SK-N-SH (cell line): ENCODE measurements around the gene CDCP1. TPM values are rescaled to one million over a fixed set of nuclear protein-coding genes. Genes with fewer than 3 reads are reported as not detected.

Source experiments
- CTCF ChIA-PET: fragments of 300-600, 350-600 bp; formaldehyde crosslinking; extraction: SDS; loops from one replicate; lab custom pipeline; 2021; lab: Yijun Ruan, JAX
- POLR2A ChIA-PET: fragments of 350-600 bp; sonication (Branson Sonifier 250); formaldehyde crosslinking; extraction: SDS; loops from one replicate; lab custom pipeline; 2020; ENCODE audit warnings: antibody characterized with exemption, inconsistent platforms; lab: Yijun Ruan, JAX
- DNase-seq: peaks from one replicate; pipeline ENCODE4 v3.0.0; 2012
- H2AFZ ChIP-seq: fragments of 200-600 bp; sonication (generic); 2 replicates; pipeline ENCODE4 v1.8.1; 2016; ENCODE audit warnings: antibody characterized with exemption, mild to moderate bottlenecking, low read depth
- H3F3A ChIP-seq: fragments of 200-600 bp; sonication (generic); replicated peaks from 2 replicates; pipeline ENCODE3; 2016; ENCODE audit warnings: antibody characterized with exemption, mild to moderate bottlenecking; ENCODE audit not compliant: insufficient read depth
- H3K27ac ChIP-seq, 2 experiments: fragments of 200-500 bp in 1 of 2; fragments of 200-600 bp in 1 of 2; sonication (Bioruptor generic) in 1 of 2; sonication (generic), shearing (Covaris generic) in 1 of 2; 2 replicates each; pipeline versions ENCODE4 v1.5.1 to v1.6.1; 2014 to 2016; ENCODE audit warnings: low read depth in 2 of 2, inconsistent platforms in 1 of 2, low read length in 1 of 2, mild to moderate bottlenecking in 1 of 2, mixed read lengths in 1 of 2
- H3K27me3 ChIP-seq: fragments of 200-600 bp; sonication (generic), shearing (Covaris generic); 2 replicates; pipeline ENCODE4 v1.6.1; 2016; ENCODE audit warnings: mixed run types; ENCODE audit not compliant: insufficient read depth
- H3K36me3 ChIP-seq, 2 experiments: fragments of 200-500 bp in 1 of 2; fragments of 200-600 bp in 1 of 2; sonication (Bioruptor generic) in 1 of 2; sonication (generic) in 1 of 2; replicated peaks in 1 of 2; 2 replicates each; pipeline versions ENCODE3 to v1.5.1; 2014 to 2016; ENCODE audit warnings: low read length in 1 of 2, mild to moderate bottlenecking in 1 of 2; ENCODE audit not compliant: insufficient read depth in 2 of 2, control insufficient read depth in 1 of 2
- H3K4me1 ChIP-seq, 2 experiments: fragments of 200-500 bp in 1 of 2; fragments of 200-600 bp in 1 of 2; sonication (Bioruptor generic) in 1 of 2; sonication (generic), shearing (Covaris generic) in 1 of 2; 2 replicates each; pipeline versions ENCODE4 v1.5.1 to v1.6.1; 2014 to 2016; ENCODE audit warnings: low read depth in 1 of 2, low read length in 1 of 2, mixed run types in 1 of 2; ENCODE audit not compliant: insufficient read depth in 2 of 2, control insufficient read depth in 1 of 2
- H3K4me2 ChIP-seq: fragments of 200-600 bp; sonication (generic), shearing (Covaris generic); 2 replicates; pipeline ENCODE4 v1.6.1; 2017; ENCODE audit warnings: mixed run types
- H3K4me3 ChIP-seq, 2 experiments: fragments of 200-500 bp in 1 of 2; fragments of 200-600 bp in 1 of 2; sonication (Bioruptor generic) in 1 of 2; sonication (generic), shearing (Covaris generic) in 1 of 2; 2 replicates each; pipeline versions ENCODE4 v1.5.1 to v1.8.1; 2014 to 2016; ENCODE audit warnings: low read depth in 2 of 2, inconsistent platforms in 1 of 2, low read length in 1 of 2, mild to moderate bottlenecking in 1 of 2, mixed read lengths in 1 of 2, moderate library complexity in 1 of 2
- H3K79me2 ChIP-seq: fragments of 200-600 bp; sonication (generic); 2 replicates; pipeline ENCODE4 v1.8.1; 2017; ENCODE audit warnings: mild to moderate bottlenecking; ENCODE audit not compliant: insufficient read depth
- H3K9ac ChIP-seq: fragments of 200-600 bp; sonication (generic); 2 replicates; pipeline ENCODE4 v1.6.1; 2017; ENCODE audit warnings: mixed run types
- H3K9me2 ChIP-seq: fragments of 200-600 bp; sonication (generic); 2 replicates; pipeline ENCODE4 v1.6.1; 2017; ENCODE audit warnings: mixed run types
- H3K9me3 ChIP-seq: fragments of 200-600 bp; sonication (generic); 2 replicates; pipeline ENCODE4 v1.6.1; 2017; ENCODE audit warnings: mixed run types, mild to moderate bottlenecking, moderate library complexity
- H4K20me1 ChIP-seq: fragments of 200-600 bp; sonication (generic); 2 replicates; pipeline ENCODE4 v1.6.1; 2017; ENCODE audit warnings: mild to moderate bottlenecking, mixed run types; ENCODE audit not compliant: insufficient read depth
- CHD2 ChIP-seq: fragments of 150-350 bp; IDR thresholded peaks from 2 replicates; pipeline ENCODE4 v1.6.1; 2018; ENCODE audit warnings: low read length; ENCODE audit not compliant: partially characterized antibody
- ELF1 ChIP-seq: IDR thresholded peaks from 2 replicates; pipeline ENCODE4 v1.4.0; 2012
- FOSL2 ChIP-seq: IDR thresholded peaks from 2 replicates; pipeline ENCODE4 v1.4.0; 2012; ENCODE audit warnings: low read depth, mild to moderate bottlenecking, moderate library complexity, borderline replicate concordance
- GATA2 ChIP-seq: sonication (generic); formaldehyde crosslinking; IDR thresholded peaks from 2 replicates; pipeline ENCODE4 v1.5.0; 2020; ENCODE audit warnings: mild to moderate bottlenecking, missing genetic modification reagents
- MEF2A ChIP-seq: IDR thresholded peaks from 2 replicates; pipeline ENCODE4 v1.4.0; 2012; ENCODE audit warnings: low read depth, borderline replicate concordance
- MXI1 ChIP-seq: IDR thresholded peaks from 2 replicates; pipeline ENCODE4 v1.6.1; 2012; ENCODE audit warnings: mild to moderate bottlenecking, low read depth, low read length, improper control_type of control experiment
- NFIC ChIP-seq: IDR thresholded peaks from 2 replicates; pipeline ENCODE4 v1.4.0; 2012; ENCODE audit warnings: borderline replicate concordance
- RAD21 ChIP-seq: IDR thresholded peaks from 2 replicates; pipeline ENCODE4 v1.6.1; 2012; ENCODE audit warnings: mild to moderate bottlenecking, low read length
- RFX5 ChIP-seq: IDR thresholded peaks from 2 replicates; pipeline ENCODE4 v1.6.1; 2012; ENCODE audit warnings: mild to moderate bottlenecking, improper control_type of control experiment, low read length
- RXRA ChIP-seq: IDR thresholded peaks from 2 replicates; pipeline ENCODE4 v1.4.0; 2012; ENCODE audit warnings: low read depth, mild to moderate bottlenecking, borderline replicate concordance
- TAF1 ChIP-seq: IDR thresholded peaks from 2 replicates; pipeline ENCODE4 v1.6.1; 2012; ENCODE audit warnings: low read depth, mild to moderate bottlenecking, low read length, moderate library complexity, borderline replicate concordance
- TCF12 ChIP-seq: IDR thresholded peaks from 2 replicates; pipeline ENCODE4 v1.4.0; 2012
- TEAD4 ChIP-seq: IDR thresholded peaks from 2 replicates; pipeline ENCODE4 v1.4.0; 2012; ENCODE audit warnings: mild to moderate bottlenecking, borderline replicate concordance; ENCODE audit not compliant: insufficient read depth
- WGBS: methylation state at CpG from one replicate; pipeline ENCODE4 v1.1.6; 2017; ENCODE audit warnings: low lambda C conversion rate; 5-methylcytosine and 5-hydroxymethylcytosine counted together
- polyA plus RNA-seq, 3 experiments: library from polyadenylated mRNA; depleted of rRNA; stranded (reverse); fragments of >200 nt; gene quantifications; 2 replicates each; pipeline ENCODE4 v1.2.3, GENCODE V29; 2012
- TF ChIP-seq, protein P1 (sequence below): fragments of 200-600 bp; sonication (generic); IDR thresholded peaks from 2 replicates; pipeline ENCODE4 v1.6.1; 2017; ENCODE audit warnings: antibody characterized with exemption, mild to moderate bottlenecking, moderate library complexity
- TF ChIP-seq, protein P2 (sequence below): fragments of 150-350 bp; IDR thresholded peaks from 2 replicates; pipeline ENCODE4 v1.6.1; 2016; ENCODE audit warnings: mild to moderate bottlenecking, low read depth, low read length
- TF ChIP-seq, protein P3 (sequence below): IDR thresholded peaks from 2 replicates; pipeline ENCODE4 v1.6.1; 2012; ENCODE audit warnings: mild to moderate bottlenecking, low read depth, low read length, moderate library complexity
- TF ChIP-seq, protein P4 (sequence below): IDR thresholded peaks from 2 replicates; pipeline ENCODE4 v1.4.0; 2012; ENCODE audit warnings: low read depth, borderline replicate concordance
- TF ChIP-seq, protein P5 (sequence below): fragments of 150-350 bp; IDR thresholded peaks from 2 replicates; pipeline ENCODE4 v1.6.1; 2017; ENCODE audit warnings: antibody characterized with exemption, low read length, low read depth, borderline replicate concordance

The CDCP1 gene
- polyA plus RNA-seq, 1 of the 3 experiments (the other 2 are of a cell fraction), result 3.6 TPM

DNA sequence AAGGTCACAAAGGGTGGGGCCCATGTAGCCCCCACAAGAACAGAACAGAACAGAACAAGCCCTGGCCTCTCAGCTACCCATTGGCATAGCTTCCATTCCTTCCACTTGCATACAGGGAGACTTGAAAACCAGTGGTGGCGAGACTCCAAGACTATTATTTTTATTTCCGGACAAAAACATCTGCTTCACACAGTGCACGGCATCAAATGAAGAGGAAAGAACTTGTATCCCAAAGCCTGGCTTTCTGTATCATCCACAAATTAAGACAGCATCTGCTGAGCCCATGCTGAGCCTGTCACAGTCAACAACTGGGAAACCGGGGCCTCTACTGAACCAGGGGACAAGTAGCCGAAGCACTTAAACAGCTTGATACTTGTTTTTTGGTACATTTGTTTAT is 64.0 kb downstream of the CDCP1 start:
- H3K4me1 ChIP-seq, result peaks cover 3 to 21% of the 10 kb centered on the region in 2 experiments; a peak in 2 of 4 replicates
- no peaks in the 10 kb centered on the region for H3K9me2 ChIP-seq
- H3K4me3 ChIP-seq, result no peak overlapping the region
- TF ChIP-seq GATA2 (no peak), RXRA (no peak), FOSL2 (no peak), NFIC (no peak), MEF2A (no peak), RAD21 (no peak), RFX5 (no peak), MXI1 (no peak), TEAD4 (no peak), ELF1 (no peak), TCF12 (no peak), CHD2 (no peak), TAF1 (no peak)
- TF ChIP-seq, protein P1, sequence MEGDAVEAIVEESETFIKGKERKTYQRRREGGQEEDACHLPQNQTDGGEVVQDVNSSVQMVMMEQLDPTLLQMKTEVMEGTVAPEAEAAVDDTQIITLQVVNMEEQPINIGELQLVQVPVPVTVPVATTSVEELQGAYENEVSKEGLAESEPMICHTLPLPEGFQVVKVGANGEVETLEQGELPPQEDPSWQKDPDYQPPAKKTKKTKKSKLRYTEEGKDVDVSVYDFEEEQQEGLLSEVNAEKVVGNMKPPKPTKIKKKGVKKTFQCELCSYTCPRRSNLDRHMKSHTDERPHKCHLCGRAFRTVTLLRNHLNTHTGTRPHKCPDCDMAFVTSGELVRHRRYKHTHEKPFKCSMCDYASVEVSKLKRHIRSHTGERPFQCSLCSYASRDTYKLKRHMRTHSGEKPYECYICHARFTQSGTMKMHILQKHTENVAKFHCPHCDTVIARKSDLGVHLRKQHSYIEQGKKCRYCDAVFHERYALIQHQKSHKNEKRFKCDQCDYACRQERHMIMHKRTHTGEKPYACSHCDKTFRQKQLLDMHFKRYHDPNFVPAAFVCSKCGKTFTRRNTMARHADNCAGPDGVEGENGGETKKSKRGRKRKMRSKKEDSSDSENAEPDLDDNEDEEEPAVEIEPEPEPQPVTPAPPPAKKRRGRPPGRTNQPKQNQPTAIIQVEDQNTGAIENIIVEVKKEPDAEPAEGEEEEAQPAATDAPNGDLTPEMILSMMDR, result no peak
- TF ChIP-seq, protein P2, sequence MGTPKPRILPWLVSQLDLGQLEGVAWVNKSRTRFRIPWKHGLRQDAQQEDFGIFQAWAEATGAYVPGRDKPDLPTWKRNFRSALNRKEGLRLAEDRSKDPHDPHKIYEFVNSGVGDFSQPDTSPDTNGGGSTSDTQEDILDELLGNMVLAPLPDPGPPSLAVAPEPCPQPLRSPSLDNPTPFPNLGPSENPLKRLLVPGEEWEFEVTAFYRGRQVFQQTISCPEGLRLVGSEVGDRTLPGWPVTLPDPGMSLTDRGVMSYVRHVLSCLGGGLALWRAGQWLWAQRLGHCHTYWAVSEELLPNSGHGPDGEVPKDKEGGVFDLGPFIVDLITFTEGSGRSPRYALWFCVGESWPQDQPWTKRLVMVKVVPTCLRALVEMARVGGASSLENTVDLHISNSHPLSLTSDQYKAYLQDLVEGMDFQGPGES, result no peak
- TF ChIP-seq, protein P3, sequence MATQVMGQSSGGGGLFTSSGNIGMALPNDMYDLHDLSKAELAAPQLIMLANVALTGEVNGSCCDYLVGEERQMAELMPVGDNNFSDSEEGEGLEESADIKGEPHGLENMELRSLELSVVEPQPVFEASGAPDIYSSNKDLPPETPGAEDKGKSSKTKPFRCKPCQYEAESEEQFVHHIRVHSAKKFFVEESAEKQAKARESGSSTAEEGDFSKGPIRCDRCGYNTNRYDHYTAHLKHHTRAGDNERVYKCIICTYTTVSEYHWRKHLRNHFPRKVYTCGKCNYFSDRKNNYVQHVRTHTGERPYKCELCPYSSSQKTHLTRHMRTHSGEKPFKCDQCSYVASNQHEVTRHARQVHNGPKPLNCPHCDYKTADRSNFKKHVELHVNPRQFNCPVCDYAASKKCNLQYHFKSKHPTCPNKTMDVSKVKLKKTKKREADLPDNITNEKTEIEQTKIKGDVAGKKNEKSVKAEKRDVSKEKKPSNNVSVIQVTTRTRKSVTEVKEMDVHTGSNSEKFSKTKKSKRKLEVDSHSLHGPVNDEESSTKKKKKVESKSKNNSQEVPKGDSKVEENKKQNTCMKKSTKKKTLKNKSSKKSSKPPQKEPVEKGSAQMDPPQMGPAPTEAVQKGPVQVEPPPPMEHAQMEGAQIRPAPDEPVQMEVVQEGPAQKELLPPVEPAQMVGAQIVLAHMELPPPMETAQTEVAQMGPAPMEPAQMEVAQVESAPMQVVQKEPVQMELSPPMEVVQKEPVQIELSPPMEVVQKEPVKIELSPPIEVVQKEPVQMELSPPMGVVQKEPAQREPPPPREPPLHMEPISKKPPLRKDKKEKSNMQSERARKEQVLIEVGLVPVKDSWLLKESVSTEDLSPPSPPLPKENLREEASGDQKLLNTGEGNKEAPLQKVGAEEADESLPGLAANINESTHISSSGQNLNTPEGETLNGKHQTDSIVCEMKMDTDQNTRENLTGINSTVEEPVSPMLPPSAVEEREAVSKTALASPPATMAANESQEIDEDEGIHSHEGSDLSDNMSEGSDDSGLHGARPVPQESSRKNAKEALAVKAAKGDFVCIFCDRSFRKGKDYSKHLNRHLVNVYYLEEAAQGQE, result no peak
- TF ChIP-seq, protein P4, sequence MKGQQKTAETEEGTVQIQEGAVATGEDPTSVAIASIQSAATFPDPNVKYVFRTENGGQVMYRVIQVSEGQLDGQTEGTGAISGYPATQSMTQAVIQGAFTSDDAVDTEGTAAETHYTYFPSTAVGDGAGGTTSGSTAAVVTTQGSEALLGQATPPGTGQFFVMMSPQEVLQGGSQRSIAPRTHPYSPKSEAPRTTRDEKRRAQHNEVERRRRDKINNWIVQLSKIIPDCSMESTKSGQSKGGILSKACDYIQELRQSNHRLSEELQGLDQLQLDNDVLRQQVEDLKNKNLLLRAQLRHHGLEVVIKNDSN, result no peak
- TF ChIP-seq, protein P5, sequence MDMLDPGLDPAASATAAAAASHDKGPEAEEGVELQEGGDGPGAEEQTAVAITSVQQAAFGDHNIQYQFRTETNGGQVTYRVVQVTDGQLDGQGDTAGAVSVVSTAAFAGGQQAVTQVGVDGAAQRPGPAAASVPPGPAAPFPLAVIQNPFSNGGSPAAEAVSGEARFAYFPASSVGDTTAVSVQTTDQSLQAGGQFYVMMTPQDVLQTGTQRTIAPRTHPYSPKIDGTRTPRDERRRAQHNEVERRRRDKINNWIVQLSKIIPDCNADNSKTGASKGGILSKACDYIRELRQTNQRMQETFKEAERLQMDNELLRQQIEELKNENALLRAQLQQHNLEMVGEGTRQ, result no peak
- no peaks in the 10 kb centered on the region for H3K27me3 ChIP-seq
- peaks cover 12% of the 10 kb centered on the region for H3F3A ChIP-seq
- no peak overlapping the region for H2AFZ ChIP-seq
- no peak overlapping the region for H3K4me2 ChIP-seq
- H4K20me1 ChIP-seq, result no peaks in the 10 kb centered on the region
- 91% methylated on average over 5 of the region's 5 CpGs for whole genome bisulfite sequencing
- CTCF ChIA-PET, result no interaction called here
- POLR2A ChIA-PET, result no interaction called here
- no peaks in the 10 kb centered on the region for H3K36me3 ChIP-seq
- DNase-seq, result no peak
- H3K9ac ChIP-seq, result no peak overlapping the region
- no peaks in the 10 kb centered on the region for H3K9me3 ChIP-seq
- H3K79me2 ChIP-seq, result no peaks in the 10 kb centered on the region
- no peak overlapping the region for H3K27ac ChIP-seq
